T-helper 2 cell treated with Interferon-gamma antibody and Interleukin-4, amounts not matched to agents 5 μg/mL and 100 μg/mL, for 36 hours (primary cell): ENCODE results near the gene NCKAP5L.

ENCODE experiments used
- DNase-seq: peaks from one replicate; pipeline ENCODE4 v3.0.0; 2021; ENCODE audit warnings: low spot score
- H3K27ac Mint-ChIP-seq: one replicate; pipeline ENCODE4 v1.8.0; 2021; ENCODE audit warnings: mild to moderate bottlenecking, mixed read lengths
- H3K27me3 Mint-ChIP-seq: one replicate; pipeline ENCODE4 v1.8.0; 2021; ENCODE audit warnings: low read depth, mixed read lengths
- H3K36me3 Mint-ChIP-seq: one replicate; pipeline ENCODE4 v1.8.0; 2021; ENCODE audit warnings: low read depth, mixed read lengths
- H3K4me1 Mint-ChIP-seq: one replicate; pipeline ENCODE4 v1.8.0; 2021; ENCODE audit warnings: low read depth, mixed read lengths
- H3K4me3 Mint-ChIP-seq: one replicate; pipeline ENCODE4 v1.8.0; 2022; ENCODE audit warnings: mild to moderate bottlenecking, moderate library complexity, mixed read lengths
- H3K9me3 Mint-ChIP-seq: one replicate; pipeline ENCODE4 v1.8.0; 2021; ENCODE audit warnings: mixed read lengths

Gene NCKAP5L

GRCh38 chr12:49750027-49750995, 77.9 kb downstream of the NCKAP5L start:
- peaks cover 63% of the 10 kb centered on the region for H3K4me1 Mint-ChIP-seq
- no peaks in the 10 kb centered on the region for H3K27me3 Mint-ChIP-seq
- peak overlapping the region; percentile 81 for H3K4me3 Mint-ChIP-seq
- no peaks in the 10 kb centered on the region for H3K9me3 Mint-ChIP-seq
- peaks cover 64% of the 10 kb centered on the region for H3K36me3 Mint-ChIP-seq
- H3K27ac Mint-ChIP-seq: peak overlapping the region; percentile 81
- DNase-seq: peak; percentile 67

DNA sequence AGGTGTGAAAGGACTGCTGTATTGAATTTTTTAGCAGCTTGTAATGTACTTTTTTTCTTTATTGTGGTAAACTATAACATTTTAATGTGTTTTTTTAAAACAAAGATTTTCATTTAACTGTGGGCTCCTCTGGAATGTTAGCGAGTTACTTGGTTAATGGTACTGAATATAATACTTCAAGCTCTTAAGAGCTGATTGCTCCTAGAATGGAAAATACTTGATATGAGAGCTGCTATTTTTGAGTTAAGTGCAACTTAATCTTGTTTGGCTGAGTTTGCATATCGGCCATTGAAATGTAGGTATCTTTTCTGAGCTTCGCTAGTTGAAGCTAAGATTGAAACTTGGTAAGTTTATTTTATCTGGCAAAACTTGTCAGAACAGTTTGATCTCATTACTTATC, 79.4 kb downstream of the NCKAP5L start:
- H3K9me3 Mint-ChIP-seq: no peaks in the 10 kb centered on the region
- peak overlapping the region; percentile 35 for H3K27ac Mint-ChIP-seq
- peaks cover 74% of the 10 kb centered on the region for H3K4me1 Mint-ChIP-seq
- peaks cover 62% of the 10 kb centered on the region for H3K36me3 Mint-ChIP-seq
- H3K27me3 Mint-ChIP-seq: no peaks in the 10 kb centered on the region
- no peak for DNase-seq
- peak overlapping the region; percentile 81 for H3K4me3 Mint-ChIP-seq

GRCh38 chr12:49748306-49748705, 79.9 kb downstream of the NCKAP5L start:
- Mint-ChIP-seq H3K4me1 (peaks cover 74% of the 10 kb centered on the region), H3K9me3 (no peaks in the 10 kb centered on the region), H3K27ac (peak overlapping the region; percentile 74), H3K36me3 (peaks cover 62% of the 10 kb centered on the region), H3K4me3 (peak overlapping the region; percentile 81), H3K27me3 (no peaks in the 10 kb centered on the region)
- DNase-seq: no peak

- H3K4me1 Mint-ChIP-seq: peaks cover 50% of the 10 kb centered on the region
- H3K9me3 Mint-ChIP-seq: no peaks in the 10 kb centered on the region
- DNase-seq: no peak
- peak overlapping the region; percentile 53 for H3K4me3 Mint-ChIP-seq
- peak overlapping the region; percentile 28 for H3K27ac Mint-ChIP-seq
- peaks cover 45% of the 10 kb centered on the region for H3K36me3 Mint-ChIP-seq
- no peaks in the 10 kb centered on the region for H3K27me3 Mint-ChIP-seq
Observed at GRCh38 chr12:49744363-49744885, 83.8 kb downstream of the NCKAP5L start.

- H3K27me3 Mint-ChIP-seq: no peaks in the 10 kb centered on the region
- H3K27ac Mint-ChIP-seq: peak overlapping the region; percentile 99
- peaks cover 32% of the 10 kb centered on the region for H3K36me3 Mint-ChIP-seq
- H3K4me1 Mint-ChIP-seq: peaks cover 33% of the 10 kb centered on the region
- H3K9me3 Mint-ChIP-seq: no peaks in the 10 kb centered on the region
- H3K4me3 Mint-ChIP-seq: peak overlapping the region; percentile 95
- DNase-seq: peak; percentile 87
Observed at GRCh38 chr12:49741882-49742620, 86.2 kb downstream of the NCKAP5L start.
